ENCODE results near the gene ZNF764. TPM values are rescaled to one million over a fixed set of nuclear protein-coding genes. Genes with fewer than 3 reads are reported as not detected.

ZNF764 gene
- total and polyA plus RNA-seq, 4 donors, result 1.6 to 6.8 (median 4.2) TPM

GRCh38 chr16:30535106-30535776 is 22.9 kb downstream of the ZNF764 start:
- Histone ChIP-seq H3K27me3 (ENCODE audit: control insufficient read depth in 4 of 4, insufficient read depth in 4 of 4, low read length in 3 of 4) (no peaks in the 10 kb centered on the region), H3K27ac (ENCODE audit: low read depth in 1 of 2, low read length in 2 of 2) (peak overlapping the region; percentile 86 to 99), H3K9me3 (ENCODE audit: control insufficient read depth in 4 of 4, low read length in 3 of 4) (no peaks in the 10 kb centered on the region), H3K4me3 (ENCODE audit: low read depth in 1 of 3, low read length in 3 of 3) (peak overlapping the region; percentile 65 to 94 (median 81)), H3K36me3 (ENCODE audit: control insufficient read depth in 4 of 4, insufficient read depth in 3 of 4, low read depth in 1 of 4, low read length in 3 of 4) (peaks cover 0 to 6% (median 1%) of the 10 kb centered on the region in 4 donors), H3K4me1 (ENCODE audit: control insufficient read depth in 4 of 4, insufficient read depth in 4 of 4, low read length in 3 of 4) (peaks cover 7 to 35% (median 23%) of the 10 kb centered on the region in 4 donors), H3K9ac (ENCODE audit: low read depth in 1 of 2, low read length in 2 of 2) (peak overlapping the region; percentile 70 to 76)
- WGBS, result 3% methylated on average over 18 of the region's 18 CpGs
- TF ChIP-seq MAX (IDR thresholded peaks at IDR 0.05), result no peak
- TF ChIP-seq NR2F2 (IDR thresholded peaks at IDR 0.05), result no peak
- peak in 1 of 2 donors; percentile 17 for TF ChIP-seq HNF4A (conservative IDR thresholded peaks at IDR 0.05)
- no peak for TF ChIP-seq TAF1 (conservative IDR thresholded peaks at IDR 0.05)
- peak in 1 of 2 donors; percentile 3 for TF ChIP-seq GABPA (IDR thresholded peaks at IDR 0.05 in 1 of 2, conservative IDR thresholded peaks at IDR 0.05 in 1 of 2)
- TF ChIP-seq EGR1 (IDR thresholded peaks at IDR 0.05; ENCODE audit: low read depth in 2 of 2), result no peak
- TF ChIP-seq FOXA1 (IDR thresholded peaks at IDR 0.05), result peak; percentile 8
- peak; percentile 7 to 22 for TF ChIP-seq JUND (IDR thresholded peaks at IDR 0.05)
- no peak for TF ChIP-seq CTCF (IDR thresholded peaks at IDR 0.05; ENCODE audit: low read depth, low read length, missing input control)
- no peak for TF ChIP-seq REST (IDR thresholded peaks at IDR 0.05)
- TF ChIP-seq SP1 (IDR thresholded peaks at IDR 0.05), result peak; percentile 9
- no peak for TF ChIP-seq ZBTB33 (IDR thresholded peaks at IDR 0.05)
- TF ChIP-seq YY1 (IDR thresholded peaks at IDR 0.05), result peak; percentile 95
- no peak for TF ChIP-seq RAD21 (IDR thresholded peaks at IDR 0.05)
- no peak for TF ChIP-seq RXRA (IDR thresholded peaks at IDR 0.05)
- no peak for DNase-seq (ENCODE audit: low spot score)
